ENCODE data around the gene RYR2.
"Not testable (repeated sequence)": the region's sequence is repeated elsewhere in the genome, so short reads cannot be mapped to it uniquely, and the experiment has no call there.

Gene RYR2

DNA sequence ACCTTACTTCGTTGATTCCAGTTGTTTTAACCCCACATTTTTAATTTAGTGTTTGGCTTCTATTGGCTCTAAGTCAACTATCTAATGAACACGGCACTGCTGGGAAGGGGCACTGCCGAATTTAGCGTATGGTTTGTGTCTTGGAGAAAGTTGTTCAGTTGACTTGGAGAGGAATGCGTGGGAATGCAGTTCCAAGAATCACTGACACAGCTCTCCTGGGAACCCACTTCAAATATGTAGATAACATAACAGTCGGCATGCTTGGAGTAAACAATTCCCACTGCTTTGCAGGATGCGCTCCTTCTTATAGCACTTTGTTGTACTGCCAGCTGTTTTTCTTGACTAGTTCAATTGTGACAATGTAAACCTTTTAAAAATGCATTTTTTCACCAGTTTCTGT is 104.3 kb downstream of the RYR2 start:
- TF ChIP-seq OSR1 (CRISPR knock-in tag; IDR thresholded peaks at IDR 0.05) (no peak), CSRNP3 (CRISPR knock-in tag; IDR thresholded peaks at IDR 0.05) (no peak), ZFP30 (CRISPR knock-in tag; IDR thresholded peaks at IDR 0.05) (no peak), PPARA (CRISPR knock-in tag; IDR thresholded peaks at IDR 0.05; ENCODE audit: borderline replicate concordance) (no peak), TCF4 (CRISPR knock-in tag; IDR thresholded peaks at IDR 0.05; ENCODE audit: borderline replicate concordance) (no peak), RARB (CRISPR knock-in tag; IDR thresholded peaks at IDR 0.05) (no peak), ISL1 (CRISPR knock-in tag; IDR thresholded peaks at IDR 0.05) (peak; percentile 54)
- ATAC-seq = no peak

DNA sequence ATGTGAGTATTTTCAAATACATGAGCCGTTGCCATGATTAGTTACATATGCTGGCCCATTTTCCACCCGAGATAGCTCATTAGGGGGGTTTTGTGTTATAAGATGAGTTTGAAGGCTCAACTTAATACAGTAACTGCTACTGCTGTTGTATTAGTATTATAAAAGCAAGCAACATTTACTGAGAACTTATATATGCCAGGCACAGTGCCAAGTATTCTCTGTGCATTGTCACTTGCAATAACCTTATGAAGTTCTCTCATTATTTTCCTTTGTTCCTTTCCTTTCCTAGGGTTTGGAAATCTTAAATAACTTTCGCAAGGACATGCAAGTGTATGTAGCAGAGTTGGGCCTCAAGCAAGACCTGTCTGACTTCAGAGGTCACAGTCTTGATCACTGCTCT is 107.9 kb downstream of the RYR2 start:
- no peak for ATAC-seq
- TF ChIP-seq PPARA (CRISPR knock-in tag; IDR thresholded peaks at IDR 0.05; ENCODE audit: borderline replicate concordance) (no peak), OSR1 (CRISPR knock-in tag; IDR thresholded peaks at IDR 0.05) (no peak), BACH2 (CRISPR knock-in tag; IDR thresholded peaks at IDR 0.05; ENCODE audit: borderline replicate concordance) (no peak), GLIS3 (CRISPR knock-in tag; IDR thresholded peaks at IDR 0.05) (no peak), ISL1 (CRISPR knock-in tag; IDR thresholded peaks at IDR 0.05) (no peak), ZFP3 (CRISPR knock-in tag; IDR thresholded peaks at IDR 0.05) (no peak), POU6F1 (CRISPR knock-in tag; IDR thresholded peaks at IDR 0.05; ENCODE audit: borderline replicate concordance, low read depth) (no peak), RARB (CRISPR knock-in tag; IDR thresholded peaks at IDR 0.05) (no peak), ARNTL (CRISPR knock-in tag; IDR thresholded peaks at IDR 0.05; ENCODE audit: borderline replicate concordance, low read depth) (no peak), TSHZ2 (CRISPR knock-in tag; IDR thresholded peaks at IDR 0.05) (no peak), CSDC2 (CRISPR knock-in tag; IDR thresholded peaks at IDR 0.05) (no peak), ZC3H10 (CRISPR knock-in tag; IDR thresholded peaks at IDR 0.05) (no peak), CREB5 (CRISPR knock-in tag; IDR thresholded peaks at IDR 0.05; ENCODE audit: low read depth) (no peak), TOX (CRISPR knock-in tag; IDR thresholded peaks at IDR 0.05; ENCODE audit: borderline replicate concordance) (no peak), ZFP30 (CRISPR knock-in tag; IDR thresholded peaks at IDR 0.05) (no peak), ZNF8 (CRISPR knock-in tag; IDR thresholded peaks at IDR 0.05) (no peak), CSRNP3 (CRISPR knock-in tag; IDR thresholded peaks at IDR 0.05) (no peak), ZNF70 (CRISPR knock-in tag; IDR thresholded peaks at IDR 0.05) (no peak)

GRCh38 chr1:237151979-237152378 is 110.0 kb downstream of the RYR2 start:
- not testable (repeated sequence) for ATAC-seq
